T-helper 1 cell treated with Interleukin-12 subunit alpha and Interleukin-12 subunit beta and Interleukin-4 antibody, amounts not matched to agents 30 μg/mL and 1 μg/mL, for 36 hours (primary cell): Measurements from ENCODE around the gene KLHL22.
"Not testable (repeated sequence)": the region's sequence is repeated elsewhere in the genome, so short reads cannot be mapped to it uniquely, and the experiment has no call there.

Source experiments
- H3K27ac Mint-ChIP-seq: one replicate; pipeline ENCODE4 v1.8.0; 2021; ENCODE audit warnings: mild to moderate bottlenecking, mixed read lengths
- H3K27me3 Mint-ChIP-seq: one replicate; pipeline ENCODE4 v1.8.0; 2021; ENCODE audit warnings: low read depth, mixed read lengths
- H3K36me3 Mint-ChIP-seq: one replicate; pipeline ENCODE4 v1.8.0; 2021; ENCODE audit warnings: low read depth, mixed read lengths
- H3K4me1 Mint-ChIP-seq: one replicate; pipeline ENCODE4 v1.8.0; 2021; ENCODE audit warnings: low read depth, mixed read lengths
- H3K4me3 Mint-ChIP-seq: one replicate; pipeline ENCODE4 v1.8.0; 2021; ENCODE audit warnings: mild to moderate bottlenecking, moderate library complexity, mixed read lengths
- H3K9me3 Mint-ChIP-seq: one replicate; pipeline ENCODE4 v1.8.0; 2021; ENCODE audit warnings: mixed read lengths

The KLHL22 gene

GRCh38 chr22:20400606-20401375, 94.8 kb downstream of the KLHL22 start:
- Mint-ChIP-seq H3K4me1 (peaks cover 10% of the 10 kb centered on the region), H3K27ac (no peak overlapping the region), H3K4me3 (no peak overlapping the region), H3K27me3 (no peaks in the 10 kb centered on the region), H3K9me3 (no peaks in the 10 kb centered on the region), H3K36me3 (peaks cover 6% of the 10 kb centered on the region)

DNA sequence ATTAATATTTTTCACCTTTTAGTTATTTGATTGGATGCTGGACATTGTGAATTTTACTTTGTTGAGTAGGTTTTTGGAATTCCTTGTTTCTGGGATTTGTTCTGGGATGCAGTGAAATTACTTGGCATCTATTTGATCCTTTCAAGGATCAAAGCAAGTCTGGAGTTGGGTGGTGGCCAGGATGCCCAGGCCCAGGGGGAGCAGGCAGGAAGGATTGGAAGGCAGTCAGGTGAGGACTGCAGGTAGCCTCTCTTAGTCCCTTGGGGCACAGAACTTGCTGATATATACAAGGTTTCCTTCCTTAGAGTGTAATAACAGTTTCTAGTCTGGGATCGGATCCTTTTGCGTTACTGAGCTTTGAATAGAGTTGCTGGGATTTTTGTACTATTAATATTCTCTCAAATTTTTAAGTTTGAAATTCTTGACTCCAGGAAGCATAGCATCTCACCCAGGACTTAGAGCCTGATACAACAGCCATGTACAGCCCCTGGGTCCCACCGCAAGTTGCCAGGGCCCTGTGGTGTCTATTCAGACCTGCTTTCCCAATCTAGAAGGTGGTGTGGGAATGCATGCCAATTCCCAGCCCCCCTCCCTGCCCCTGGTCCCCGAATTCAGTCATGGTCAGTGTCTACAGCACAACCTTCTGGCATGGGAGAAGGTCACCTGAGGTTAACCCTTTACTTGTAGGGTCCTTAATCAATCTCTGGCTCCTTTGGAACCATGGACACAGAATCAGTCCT, 95.6 kb downstream of the KLHL22 start:
- H3K27ac Mint-ChIP-seq = no peak overlapping the region
- H3K4me1 Mint-ChIP-seq = peaks cover 17% of the 10 kb centered on the region
- H3K4me3 Mint-ChIP-seq = no peak overlapping the region
- H3K9me3 Mint-ChIP-seq = no peaks in the 10 kb centered on the region
- H3K27me3 Mint-ChIP-seq = no peaks in the 10 kb centered on the region
- peaks cover 4% of the 10 kb centered on the region for H3K36me3 Mint-ChIP-seq

- Mint-ChIP-seq H3K36me3 (peaks cover 4% of the 10 kb centered on the region), H3K9me3 (no peaks in the 10 kb centered on the region), H3K27ac (no peak overlapping the region), H3K27me3 (no peaks in the 10 kb centered on the region), H3K4me1 (peaks cover 20% of the 10 kb centered on the region), H3K4me3 (no peak overlapping the region)
These were observed 97.2 kb downstream of the KLHL22 start for GRCh38 chr22:20398420-20398819.

DNA sequence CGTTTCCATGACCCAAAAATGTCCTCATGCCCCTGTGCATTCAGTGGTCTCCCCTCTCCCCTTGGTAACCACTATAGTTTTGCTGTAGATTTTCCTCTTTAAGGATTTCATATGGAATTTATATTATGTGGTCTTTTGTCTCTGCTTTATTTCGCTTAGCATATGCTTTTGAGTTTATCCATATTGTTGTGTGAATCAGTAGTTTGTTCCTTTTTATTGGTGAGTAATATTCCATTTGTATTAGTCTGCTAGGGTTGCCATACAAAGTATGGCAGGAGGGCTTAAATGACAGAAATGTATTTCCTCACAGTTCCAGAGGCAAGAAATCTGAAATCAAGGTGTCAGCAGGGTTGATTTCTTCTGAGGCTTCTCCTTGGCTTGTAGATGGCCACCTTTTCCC, 98.1 kb downstream of the KLHL22 start:
- H3K9me3 Mint-ChIP-seq = no peaks in the 10 kb centered on the region
- H3K4me1 Mint-ChIP-seq = peaks cover 15% of the 10 kb centered on the region
- H3K36me3 Mint-ChIP-seq = no peaks in the 10 kb centered on the region
- no peak overlapping the region for H3K27ac Mint-ChIP-seq
- no peak overlapping the region for H3K4me3 Mint-ChIP-seq
- no peaks in the 10 kb centered on the region for H3K27me3 Mint-ChIP-seq

DNA sequence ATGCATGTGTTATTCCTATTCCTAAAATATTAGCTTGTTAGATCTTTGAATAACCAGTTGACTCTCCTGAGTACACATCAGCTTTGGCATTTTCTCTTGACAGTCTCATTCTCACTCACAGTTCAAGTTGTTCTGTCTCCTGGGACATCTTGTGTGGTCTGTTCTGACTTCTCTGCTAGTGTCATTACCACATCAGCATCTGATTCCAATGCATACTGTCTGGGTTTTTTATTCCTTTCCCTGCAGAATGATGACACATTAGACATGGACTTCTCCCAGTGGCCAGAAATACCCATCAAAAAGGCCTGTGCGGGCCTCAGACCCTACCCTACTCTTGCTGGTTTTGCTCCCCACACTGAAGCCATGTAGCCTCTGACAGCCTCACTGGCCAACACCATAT, 99.0 kb downstream of the KLHL22 start:
- H3K4me1 Mint-ChIP-seq = peaks cover 15% of the 10 kb centered on the region
- H3K36me3 Mint-ChIP-seq = no peaks in the 10 kb centered on the region
- no peaks in the 10 kb centered on the region for H3K27me3 Mint-ChIP-seq
- H3K27ac Mint-ChIP-seq = no peak overlapping the region
- H3K4me3 Mint-ChIP-seq = no peak overlapping the region
- no peaks in the 10 kb centered on the region for H3K9me3 Mint-ChIP-seq

DNA sequence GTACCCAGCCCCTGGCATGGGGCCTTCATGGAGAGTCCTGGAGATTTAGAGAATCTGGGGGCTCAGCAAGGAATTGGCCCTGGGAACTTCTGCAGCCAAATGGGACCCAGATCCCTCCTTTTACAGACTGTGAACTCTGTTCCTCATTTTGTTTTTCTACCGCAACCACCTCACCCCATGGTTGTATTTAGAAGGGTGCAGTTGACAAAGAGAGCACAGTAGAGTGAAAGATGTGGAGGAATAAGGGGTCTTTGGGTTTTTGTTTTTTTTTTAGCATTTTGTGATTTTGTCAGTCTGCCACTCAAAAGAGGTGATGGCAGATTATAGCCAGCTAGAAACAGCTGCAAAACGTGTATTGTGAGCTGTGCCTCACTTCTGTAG, 99.7 kb downstream of the KLHL22 start:
- no peaks in the 10 kb centered on the region for H3K9me3 Mint-ChIP-seq
- no peaks in the 10 kb centered on the region for H3K27me3 Mint-ChIP-seq
- no peak overlapping the region for H3K27ac Mint-ChIP-seq
- no peaks in the 10 kb centered on the region for H3K36me3 Mint-ChIP-seq
- peaks cover 15% of the 10 kb centered on the region for H3K4me1 Mint-ChIP-seq
- H3K4me3 Mint-ChIP-seq = peak overlapping the region; percentile 88

DNA sequence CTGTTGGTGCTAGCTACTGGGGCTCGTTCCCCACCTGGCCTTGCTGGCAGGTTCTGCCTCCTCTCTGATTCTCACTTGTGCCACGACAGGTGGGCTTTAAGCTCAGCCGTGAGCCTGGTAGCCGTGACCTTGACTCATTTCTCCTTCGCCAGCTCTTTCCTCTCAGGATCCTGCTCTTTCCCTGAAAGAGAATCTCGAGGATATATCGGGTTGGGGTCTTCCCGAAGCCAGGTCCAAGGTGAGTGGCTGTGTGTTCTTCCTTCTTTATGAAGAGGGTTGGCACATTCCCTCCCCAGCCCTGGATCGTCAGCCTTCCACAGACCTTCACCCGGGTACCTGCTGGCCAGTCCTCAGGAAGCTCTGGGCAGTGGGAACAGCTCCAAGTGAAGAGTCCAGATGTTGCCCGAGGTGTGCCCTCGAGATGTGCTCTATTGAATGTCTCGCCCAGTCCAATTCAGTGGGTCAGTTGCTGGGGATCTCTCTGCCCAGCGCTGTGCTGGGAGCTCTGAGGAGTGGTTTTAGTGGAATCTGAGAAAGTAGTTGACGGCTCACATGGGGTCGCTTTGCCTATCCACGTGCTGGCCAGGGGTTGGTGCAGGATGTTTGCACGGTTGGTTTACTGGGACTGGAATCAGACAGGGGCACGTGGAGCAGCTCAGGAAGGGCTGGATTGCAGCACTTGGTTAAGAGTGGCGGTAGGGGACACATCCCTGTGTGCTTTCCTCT, 100.3 kb downstream of the KLHL22 start:
- peaks cover 15% of the 10 kb centered on the region for H3K4me1 Mint-ChIP-seq
- peak overlapping the region; percentile 52 for H3K27ac Mint-ChIP-seq
- peak overlapping the region; percentile 88 for H3K4me3 Mint-ChIP-seq

GRCh38 chr22:20393705-20394476, 101.7 kb downstream of the KLHL22 start, which contains the start of gene ZNF74:
Gene ZNF74, plus strand, starts transcription at chr22:20394151. Its CDS starts 478 bp downstream, at chr22:20394629.
- peaks cover 15% of the 10 kb centered on the region for H3K4me1 Mint-ChIP-seq
- H3K9me3 Mint-ChIP-seq = peaks cover 5% of the 10 kb centered on the region
- H3K27me3 Mint-ChIP-seq = no peaks in the 10 kb centered on the region
- no peaks in the 10 kb centered on the region for H3K36me3 Mint-ChIP-seq
- H3K4me3 Mint-ChIP-seq = peak within 1 kb of the TSS; percentile 88
- peak within 1 kb of the TSS; percentile 90 for H3K27ac Mint-ChIP-seq

More for the DNA sequence above, 100.3 kb downstream of the KLHL22 start:
- no peaks in the 10 kb centered on the region for H3K9me3 Mint-ChIP-seq
- H3K36me3 Mint-ChIP-seq = no peaks in the 10 kb centered on the region
- no peaks in the 10 kb centered on the region for H3K27me3 Mint-ChIP-seq

DNA sequence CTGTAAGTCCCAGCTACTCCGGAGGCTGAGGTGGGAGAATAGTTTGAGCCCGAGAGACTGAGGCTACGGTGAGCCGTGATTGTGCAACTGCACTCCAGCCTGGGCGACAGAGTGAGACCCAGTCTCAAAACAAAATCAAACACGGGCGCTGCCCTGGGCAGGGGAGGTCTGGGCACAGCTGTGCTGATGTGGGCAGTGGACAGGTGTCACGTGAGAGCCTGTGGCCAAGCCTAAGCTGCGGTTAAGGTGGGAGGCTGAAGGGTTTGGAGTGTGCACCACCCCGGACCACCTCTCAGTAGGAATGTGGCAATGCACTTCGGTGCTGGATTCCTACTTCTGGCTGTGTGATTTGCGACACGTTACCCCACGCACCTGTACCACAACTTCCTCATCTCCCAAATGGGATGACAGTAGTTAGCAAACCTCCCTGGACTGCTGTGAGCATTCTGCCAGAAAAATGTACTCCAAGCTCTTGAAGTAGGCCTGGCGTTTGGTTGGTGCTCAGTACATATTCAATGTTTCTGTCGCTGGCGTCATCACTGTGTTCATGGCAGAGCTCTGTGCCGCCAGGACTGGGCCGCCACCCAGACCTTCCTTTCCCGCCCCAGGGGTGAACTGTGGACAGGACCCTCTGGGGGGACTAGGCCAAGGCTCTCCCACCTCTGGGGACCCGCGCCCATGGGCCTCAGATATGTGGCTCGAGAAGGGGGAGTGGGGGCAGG, 102.5 kb downstream of the KLHL22 start:
- peak overlapping the region; percentile 90 for H3K27ac Mint-ChIP-seq

DNA sequence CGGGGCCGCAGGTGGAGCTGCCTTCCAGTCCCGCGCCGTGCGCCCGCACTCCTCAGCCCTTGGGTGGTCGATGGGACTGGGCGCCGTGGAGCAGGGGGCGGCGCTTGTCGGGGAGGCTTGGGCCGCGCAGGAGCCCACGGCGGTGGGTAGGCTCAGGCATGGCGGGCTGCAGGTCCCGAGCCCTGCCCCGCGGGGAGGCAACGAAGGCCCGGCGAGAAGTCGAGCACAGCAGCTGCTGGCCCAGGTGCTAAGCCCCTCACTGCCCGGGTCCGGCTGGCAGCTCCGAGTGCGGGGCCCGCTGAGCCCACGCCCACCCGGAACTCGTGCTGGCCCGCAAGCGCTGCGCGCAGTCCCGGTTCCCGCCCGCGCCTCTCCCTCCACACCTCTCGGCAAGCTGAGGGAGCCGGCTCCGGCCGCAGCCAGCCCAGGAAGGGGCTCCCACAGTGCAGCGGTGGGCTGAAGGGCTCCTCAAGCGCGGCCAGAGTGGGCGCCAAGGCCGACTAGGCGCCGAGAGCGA, 103.2 kb downstream of the KLHL22 start:
- not testable (repeated sequence) for H3K9me3 Mint-ChIP-seq, H3K27ac Mint-ChIP-seq, H3K36me3 Mint-ChIP-seq, H3K27me3 Mint-ChIP-seq, H3K4me3 Mint-ChIP-seq
- peaks cover 15% of the 10 kb centered on the region for H3K4me1 Mint-ChIP-seq

More for the DNA sequence above, 102.5 kb downstream of the KLHL22 start:
- Mint-ChIP-seq H3K4me1 (peaks cover 15% of the 10 kb centered on the region), H3K36me3 (no peaks in the 10 kb centered on the region), H3K27me3 (no peaks in the 10 kb centered on the region), H3K9me3 (peaks cover 5% of the 10 kb centered on the region), H3K4me3 (peak overlapping the region; percentile 88)
